Rectal smooth muscle tissue (tissue), 1 donor: Measurements from ENCODE around the gene SLC13A2.

ENCODE experiments used
- H3K27ac ChIP-seq: one replicate; pipeline ENCODE4 v1.7.0; 2013; ENCODE audit warnings: low read depth, low read length, inconsistent platforms
- H3K27me3 ChIP-seq: one replicate; pipeline ENCODE4 v1.7.0; 2013; ENCODE audit warnings: low read length; ENCODE audit not compliant: control insufficient read depth, insufficient read depth
- H3K36me3 ChIP-seq: one replicate; pipeline ENCODE4 v1.7.0; 2013; ENCODE audit warnings: low read length; ENCODE audit not compliant: control insufficient read depth, insufficient read depth
- H3K4me1 ChIP-seq: one replicate; pipeline ENCODE4 v1.7.0; 2013; ENCODE audit warnings: low read length; ENCODE audit not compliant: control insufficient read depth, insufficient read depth
- H3K4me3 ChIP-seq: one replicate; pipeline ENCODE4 v1.7.0; 2013; ENCODE audit warnings: low read length
- H3K9ac ChIP-seq: one replicate; pipeline ENCODE4 v1.7.0; 2013; ENCODE audit warnings: low read length

The SLC13A2 gene

GRCh38 chr17:28527859-28528258 lies 54.4 kb downstream of the SLC13A2 start:
- Histone ChIP-seq H3K27me3 (no peaks in the 10 kb centered on the region), H3K9ac (no peak overlapping the region), H3K36me3 (no peaks in the 10 kb centered on the region), H3K4me3 (no peak overlapping the region), H3K27ac (no peak overlapping the region), H3K4me1 (no peaks in the 10 kb centered on the region)

GRCh38 chr17:28528327-28529012 lies 55.0 kb downstream of the SLC13A2 start:
- Histone ChIP-seq H3K9ac (no peak overlapping the region), H3K36me3 (no peaks in the 10 kb centered on the region), H3K4me3 (no peak overlapping the region), H3K27me3 (no peaks in the 10 kb centered on the region), H3K27ac (no peak overlapping the region), H3K4me1 (no peaks in the 10 kb centered on the region)

GRCh38 chr17:28529013-28529400 lies 55.6 kb downstream of the SLC13A2 start:
- Histone ChIP-seq H3K36me3 (no peaks in the 10 kb centered on the region), H3K4me3 (no peak overlapping the region), H3K27ac (no peak overlapping the region), H3K27me3 (no peaks in the 10 kb centered on the region), H3K9ac (no peak overlapping the region), H3K4me1 (no peaks in the 10 kb centered on the region)

GRCh38 chr17:28530250-28530649 lies 56.8 kb downstream of the SLC13A2 start:
- H3K4me1 ChIP-seq, result no peaks in the 10 kb centered on the region
- no peak overlapping the region for H3K4me3 ChIP-seq
- no peak overlapping the region for H3K9ac ChIP-seq
- no peak overlapping the region for H3K27ac ChIP-seq
- no peaks in the 10 kb centered on the region for H3K36me3 ChIP-seq
- H3K27me3 ChIP-seq, result no peaks in the 10 kb centered on the region

GRCh38 chr17:28530926-28531325 lies 57.5 kb downstream of the SLC13A2 start:
- Histone ChIP-seq H3K4me1 (no peaks in the 10 kb centered on the region), H3K27me3 (no peaks in the 10 kb centered on the region)

GRCh38 chr17:28532050-28532960 lies 58.9 kb downstream of the SLC13A2 start:
- Histone ChIP-seq H3K4me3 (no peak overlapping the region), H3K27ac (no peak overlapping the region), H3K36me3 (no peaks in the 10 kb centered on the region), H3K9ac (no peak overlapping the region), H3K4me1 (no peaks in the 10 kb centered on the region), H3K27me3 (no peaks in the 10 kb centered on the region)

More at GRCh38 chr17:28530926-28531325, 57.5 kb downstream of the SLC13A2 start:
- Histone ChIP-seq H3K9ac (no peak overlapping the region), H3K27ac (no peak overlapping the region), H3K36me3 (no peaks in the 10 kb centered on the region), H3K4me3 (no peak overlapping the region)

- H3K27ac ChIP-seq, result no peak overlapping the region
- H3K9ac ChIP-seq, result no peak overlapping the region
- H3K27me3 ChIP-seq, result no peaks in the 10 kb centered on the region
- no peaks in the 10 kb centered on the region for H3K4me1 ChIP-seq
- H3K4me3 ChIP-seq, result no peak overlapping the region
- H3K36me3 ChIP-seq, result no peaks in the 10 kb centered on the region
Observed at GRCh38 chr17:28533091-28533807, 59.8 kb downstream of the SLC13A2 start.

- Histone ChIP-seq H3K27me3 (no peaks in the 10 kb centered on the region), H3K36me3 (no peaks in the 10 kb centered on the region), H3K4me1 (no peaks in the 10 kb centered on the region), H3K9ac (no peak overlapping the region), H3K4me3 (no peak overlapping the region), H3K27ac (no peak overlapping the region)
Observed at GRCh38 chr17:28534740-28535375, 61.4 kb downstream of the SLC13A2 start.

GRCh38 chr17:28536532-28537218 lies 63.2 kb downstream of the SLC13A2 start:
- H3K4me3 ChIP-seq, result no peak overlapping the region
- no peaks in the 10 kb centered on the region for H3K36me3 ChIP-seq
- no peak overlapping the region for H3K9ac ChIP-seq
- no peaks in the 10 kb centered on the region for H3K27me3 ChIP-seq
- H3K27ac ChIP-seq, result no peak overlapping the region
- no peaks in the 10 kb centered on the region for H3K4me1 ChIP-seq

GRCh38 chr17:28537219-28537610 lies 63.8 kb downstream of the SLC13A2 start:
- H3K27ac ChIP-seq, result no peak overlapping the region
- H3K4me1 ChIP-seq, result no peaks in the 10 kb centered on the region
- no peaks in the 10 kb centered on the region for H3K36me3 ChIP-seq
- no peaks in the 10 kb centered on the region for H3K27me3 ChIP-seq
- no peak overlapping the region for H3K9ac ChIP-seq
- H3K4me3 ChIP-seq, result no peak overlapping the region

GRCh38 chr17:28538296-28538895 lies 65.0 kb downstream of the SLC13A2 start:
- H3K27me3 ChIP-seq, result no peaks in the 10 kb centered on the region
- H3K36me3 ChIP-seq, result no peaks in the 10 kb centered on the region
- H3K4me3 ChIP-seq, result no peak overlapping the region
- no peak overlapping the region for H3K27ac ChIP-seq
- H3K4me1 ChIP-seq, result no peaks in the 10 kb centered on the region
- no peak overlapping the region for H3K9ac ChIP-seq
